ENCODE data around the gene CEMIP.

Gene CEMIP

GRCh38 chr15:80937718-80938117, 158.5 kb downstream of the CEMIP start:
- H3K27ac ChIP-seq (ENCODE audit: extremely low read depth, low read depth, low read length), result no peak overlapping the region
- ChIA-PET POLR2A (no interaction called here), CTCF (interaction anchor here (0.7 to 1.0 kb wide), 2 partner anchors 38 to 158 kb away, joined by 3 read pairs; partner anchors contain the start of gene CEMIP)
- no peaks in the 10 kb centered on the region for H3K9me3 ChIP-seq (ENCODE audit: control insufficient read depth, insufficient read depth, low read depth, low read length)
- H3K36me3 ChIP-seq (ENCODE audit: control insufficient read depth in 2 of 2, insufficient read depth in 1 of 2, low read length in 2 of 2), result peaks cover 0 to 13% of the 10 kb centered on the region in 2 experiments; a peak in 1 of 3 replicates
- H3K4me1 ChIP-seq (ENCODE audit: control insufficient read depth, insufficient read depth, low read length), result no peaks in the 10 kb centered on the region
- TF ChIP-seq ZNF266 (tag by site-specific recombination; IDR thresholded peaks at IDR 0.05; ENCODE audit: low read depth) (no peak), ZNF571 (tag by site-specific recombination; IDR thresholded peaks at IDR 0.05) (no peak), ZNF664 (tag by site-specific recombination; IDR thresholded peaks at IDR 0.05) (no peak), ZBTB8A (tag by site-specific recombination; IDR thresholded peaks at IDR 0.05) (no peak), ZBTB20 (tag by site-specific recombination; IDR thresholded peaks at IDR 0.05) (no peak), WT1 (tag by site-specific recombination; IDR thresholded peaks at IDR 0.05) (no peak)
- H3K4me3 ChIP-seq (ENCODE audit: low read depth, low read length), result no peak overlapping the region

GRCh38 chr15:80939216-80939615, 160.0 kb downstream of the CEMIP start:
- Histone ChIP-seq H3K36me3 (ENCODE audit: control insufficient read depth in 2 of 2, insufficient read depth in 1 of 2, low read length in 2 of 2) (peaks cover 0 to 13% of the 10 kb centered on the region in 2 experiments; a peak in 1 of 3 replicates), H3K4me1 (ENCODE audit: control insufficient read depth, insufficient read depth, low read length) (no peaks in the 10 kb centered on the region), H3K4me3 (ENCODE audit: low read depth, low read length) (no peak overlapping the region), H3K9me3 (ENCODE audit: control insufficient read depth, insufficient read depth, low read depth, low read length) (no peaks in the 10 kb centered on the region), H3K27ac (ENCODE audit: extremely low read depth, low read depth, low read length) (no peak overlapping the region)
- ChIA-PET CTCF (interaction anchor here (0.6 to 2.6 kb wide), 5 partner anchors 31 to 163 kb away, joined by 3 to 9 read pairs (median 3); partner anchors contain the start of gene CEMIP), POLR2A (no interaction called here)
- TF ChIP-seq ZBTB26 (tag by site-specific recombination; optimal IDR thresholded peaks at IDR 0.05) (no peak), ZNF202 (tag by site-specific recombination; IDR thresholded peaks at IDR 0.05; ENCODE audit: borderline replicate concordance) (no peak), ZNF10 (tag by site-specific recombination; IDR thresholded peaks at IDR 0.05) (no peak), ZNF473 (tag by site-specific recombination; IDR thresholded peaks at IDR 0.05) (no peak), GLI2 (tag by site-specific recombination; IDR thresholded peaks at IDR 0.05; ENCODE audit: borderline replicate concordance, low read depth) (no peak), ZNF366 (tag by site-specific recombination; conservative IDR thresholded peaks at IDR 0.05) (no peak), ZNF341 (tag by site-specific recombination; IDR thresholded peaks at IDR 0.05; ENCODE audit: low read depth) (no peak), ZNF768 (tag by site-specific recombination; IDR thresholded peaks at IDR 0.05) (no peak)

GRCh38 chr15:80940331-80940730, 161.2 kb downstream of the CEMIP start:
- TF ChIP-seq ZSCAN5A (tag by site-specific recombination; IDR thresholded peaks at IDR 0.05) (no peak), ZNF350 (tag by site-specific recombination; IDR thresholded peaks at IDR 0.05) (no peak), ZNF23 (tag by site-specific recombination; IDR thresholded peaks at IDR 0.05; ENCODE audit: borderline replicate concordance) (no peak), ZNF16 (tag by site-specific recombination; IDR thresholded peaks at IDR 0.05; ENCODE audit: low read depth) (no peak), ZNF138 (tag by site-specific recombination; IDR thresholded peaks at IDR 0.05; ENCODE audit: borderline replicate concordance) (no peak), ZNF555 (tag by site-specific recombination; conservative IDR thresholded peaks at IDR 0.05) (no peak), ZXDB (tag by site-specific recombination; IDR thresholded peaks at IDR 0.05) (no peak), ZNF2 (tag by site-specific recombination; IDR thresholded peaks at IDR 0.05) (no peak), MZF1 (tag by site-specific recombination; IDR thresholded peaks at IDR 0.05; ENCODE audit: borderline replicate concordance) (no peak)
- ChIA-PET CTCF (interaction anchor here (0.6 to 2.6 kb wide), 6 partner anchors 28 to 350 kb away, joined by 3 to 9 read pairs (median 6); partner anchors contain the start of gene CEMIP), POLR2A (interaction anchor here (0.8 kb wide), 1 partner anchor 17 kb away, joined by 3 read pairs; no protein-coding TSS in a partner anchor)
- Histone ChIP-seq H3K27ac (ENCODE audit: extremely low read depth, low read depth, low read length) (no peak overlapping the region), H3K4me1 (ENCODE audit: control insufficient read depth, insufficient read depth, low read length) (no peaks in the 10 kb centered on the region), H3K9me3 (ENCODE audit: control insufficient read depth, insufficient read depth, low read depth, low read length) (no peaks in the 10 kb centered on the region), H3K36me3 (ENCODE audit: control insufficient read depth in 2 of 2, insufficient read depth in 1 of 2, low read length in 2 of 2) (peaks cover 0 to 13% of the 10 kb centered on the region in 2 experiments; a peak in 1 of 3 replicates), H3K4me3 (ENCODE audit: low read depth, low read length) (no peak overlapping the region)

Data from HEK293 (cell line).